Measurements from ENCODE around the gene MFSD2A.

The MFSD2A gene

DNA sequence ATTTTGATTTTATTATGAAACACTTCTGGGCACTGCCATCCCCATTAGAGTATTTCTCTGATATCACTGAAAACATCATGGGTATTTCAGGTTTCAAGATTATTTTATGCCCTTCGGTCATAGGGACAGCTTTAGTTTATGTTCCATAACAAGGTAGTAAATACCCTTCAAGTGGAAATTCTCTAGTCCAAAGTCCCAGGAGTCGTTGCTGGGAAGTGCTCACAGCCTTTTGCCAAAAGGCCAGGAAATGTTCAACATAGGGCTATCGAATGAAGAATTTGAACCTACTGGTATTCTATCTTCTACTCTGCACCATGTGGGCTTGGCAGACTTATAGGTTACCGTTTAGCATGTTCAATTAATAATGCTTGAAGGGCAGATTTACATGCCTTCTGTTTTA, 7.7 kb upstream of the MFSD2A start:
- POLR2A ChIA-PET (ENCODE audit: low non-redundant PET) = no interaction called here
- DNase-seq (ENCODE audit: low spot score) = no peak
- TF ChIP-seq, protein P1, sequence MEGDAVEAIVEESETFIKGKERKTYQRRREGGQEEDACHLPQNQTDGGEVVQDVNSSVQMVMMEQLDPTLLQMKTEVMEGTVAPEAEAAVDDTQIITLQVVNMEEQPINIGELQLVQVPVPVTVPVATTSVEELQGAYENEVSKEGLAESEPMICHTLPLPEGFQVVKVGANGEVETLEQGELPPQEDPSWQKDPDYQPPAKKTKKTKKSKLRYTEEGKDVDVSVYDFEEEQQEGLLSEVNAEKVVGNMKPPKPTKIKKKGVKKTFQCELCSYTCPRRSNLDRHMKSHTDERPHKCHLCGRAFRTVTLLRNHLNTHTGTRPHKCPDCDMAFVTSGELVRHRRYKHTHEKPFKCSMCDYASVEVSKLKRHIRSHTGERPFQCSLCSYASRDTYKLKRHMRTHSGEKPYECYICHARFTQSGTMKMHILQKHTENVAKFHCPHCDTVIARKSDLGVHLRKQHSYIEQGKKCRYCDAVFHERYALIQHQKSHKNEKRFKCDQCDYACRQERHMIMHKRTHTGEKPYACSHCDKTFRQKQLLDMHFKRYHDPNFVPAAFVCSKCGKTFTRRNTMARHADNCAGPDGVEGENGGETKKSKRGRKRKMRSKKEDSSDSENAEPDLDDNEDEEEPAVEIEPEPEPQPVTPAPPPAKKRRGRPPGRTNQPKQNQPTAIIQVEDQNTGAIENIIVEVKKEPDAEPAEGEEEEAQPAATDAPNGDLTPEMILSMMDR (conservative IDR thresholded peaks at IDR 0.05; ENCODE audit: low read depth) = no peak
- no peak overlapping the region for H3K27ac ChIP-seq
- CTCF ChIA-PET = no interaction called here

DNA sequence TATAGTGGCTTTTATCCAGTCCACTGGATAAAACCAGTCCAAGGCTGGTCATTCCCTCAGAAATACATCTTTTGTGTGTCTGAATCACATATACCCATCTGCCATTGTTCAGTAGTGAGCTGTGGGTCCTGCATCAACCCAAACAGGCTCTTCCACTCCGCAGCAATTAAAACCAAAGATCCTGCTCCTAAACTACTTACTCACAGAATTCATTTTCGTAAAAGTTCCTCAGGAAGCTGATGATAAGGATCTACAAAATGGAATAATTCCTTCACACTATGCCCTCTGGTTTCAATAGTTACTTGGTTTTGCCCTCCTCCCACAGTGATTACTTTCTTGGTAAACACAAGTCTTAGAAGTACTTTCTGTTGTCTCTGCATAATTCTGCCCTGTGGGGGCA, 5.1 kb upstream of the MFSD2A start:
- POLR2A ChIA-PET (ENCODE audit: low non-redundant PET) = no interaction called here
- H3K27ac ChIP-seq = no peak overlapping the region
- CTCF ChIA-PET = interaction anchor here (0.9 kb wide), 2 partner anchors 24 to 82 kb away, joined by 3 to 4 read pairs; no protein-coding TSS in a partner anchor
- TF ChIP-seq, protein P1 (conservative IDR thresholded peaks at IDR 0.05; ENCODE audit: low read depth) = no peak
- no peak for DNase-seq (ENCODE audit: low spot score)

DNA sequence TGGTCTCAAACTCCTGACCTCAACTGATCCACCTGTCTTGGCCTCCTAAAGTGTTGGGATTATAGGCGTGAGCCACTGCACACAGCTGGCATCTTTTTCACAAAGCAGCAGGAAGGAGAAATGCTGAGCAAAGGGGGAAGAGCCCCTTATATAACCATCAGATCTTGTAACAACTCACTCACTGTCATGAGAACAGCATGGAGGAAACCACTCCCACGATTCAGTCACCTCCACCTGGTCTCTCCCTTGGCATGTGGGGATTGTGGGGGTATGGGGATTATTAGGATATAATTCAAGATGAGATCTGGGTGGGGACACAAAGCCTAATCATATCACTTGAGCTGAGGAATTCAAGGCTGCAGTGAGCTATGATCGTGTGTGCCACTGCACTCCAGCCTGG, 3.0 kb upstream of the MFSD2A start:
- H3K27ac ChIP-seq = no peak overlapping the region
- POLR2A ChIA-PET (ENCODE audit: low non-redundant PET) = no interaction called here
- TF ChIP-seq, protein P1 (conservative IDR thresholded peaks at IDR 0.05; ENCODE audit: low read depth) = no peak
- DNase-seq (ENCODE audit: low spot score) = no peak
- CTCF ChIA-PET = interaction anchor here (1.2 kb wide), 1 partner anchor 80 kb away, joined by 3 read pairs; no protein-coding TSS in a partner anchor

DNA sequence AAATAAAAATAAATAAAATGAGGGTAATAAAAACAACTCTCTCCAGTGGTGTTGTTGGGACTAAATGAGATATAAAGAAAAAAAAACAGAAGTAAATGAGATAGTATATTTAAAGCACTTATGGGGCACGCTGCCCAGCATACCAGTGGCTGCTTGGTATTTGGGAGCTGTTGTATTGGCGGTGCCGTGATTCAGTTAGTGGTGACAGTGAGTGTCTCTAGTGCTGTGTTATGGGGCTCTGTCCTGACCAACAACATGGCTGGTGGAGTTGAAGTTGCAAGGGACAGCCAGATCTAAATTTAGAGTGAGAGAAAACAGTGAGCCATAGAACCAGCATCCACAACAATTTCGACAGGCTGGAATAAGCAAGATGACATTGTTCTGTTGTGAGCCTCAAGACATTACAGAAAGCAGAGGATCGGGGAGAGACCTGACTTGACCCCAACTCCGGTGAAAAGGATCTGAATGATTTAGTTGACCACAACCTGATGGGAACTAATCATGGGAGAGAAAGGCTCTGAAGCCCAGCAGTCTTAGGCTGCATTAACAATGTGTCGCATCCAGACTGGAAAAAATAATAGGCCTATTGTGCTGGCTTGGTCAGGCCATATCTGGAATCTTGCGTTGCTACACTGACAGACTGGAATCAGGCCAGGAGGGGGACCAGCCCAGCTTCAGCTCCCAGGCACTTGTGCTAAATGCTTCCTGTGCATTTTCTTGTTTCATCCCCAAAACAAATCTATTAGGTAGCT, 2.4 kb upstream of the MFSD2A start:
- DNase-seq (ENCODE audit: low spot score) = no peak
- POLR2A ChIA-PET (ENCODE audit: low non-redundant PET) = no interaction called here
- no peak overlapping the region for H3K27ac ChIP-seq
- TF ChIP-seq, protein P1 (conservative IDR thresholded peaks at IDR 0.05; ENCODE audit: low read depth) = no peak
- CTCF ChIA-PET = interaction anchor here (1.2 kb wide), 1 partner anchor 80 kb away, joined by 3 read pairs; no protein-coding TSS in a partner anchor

DNA sequence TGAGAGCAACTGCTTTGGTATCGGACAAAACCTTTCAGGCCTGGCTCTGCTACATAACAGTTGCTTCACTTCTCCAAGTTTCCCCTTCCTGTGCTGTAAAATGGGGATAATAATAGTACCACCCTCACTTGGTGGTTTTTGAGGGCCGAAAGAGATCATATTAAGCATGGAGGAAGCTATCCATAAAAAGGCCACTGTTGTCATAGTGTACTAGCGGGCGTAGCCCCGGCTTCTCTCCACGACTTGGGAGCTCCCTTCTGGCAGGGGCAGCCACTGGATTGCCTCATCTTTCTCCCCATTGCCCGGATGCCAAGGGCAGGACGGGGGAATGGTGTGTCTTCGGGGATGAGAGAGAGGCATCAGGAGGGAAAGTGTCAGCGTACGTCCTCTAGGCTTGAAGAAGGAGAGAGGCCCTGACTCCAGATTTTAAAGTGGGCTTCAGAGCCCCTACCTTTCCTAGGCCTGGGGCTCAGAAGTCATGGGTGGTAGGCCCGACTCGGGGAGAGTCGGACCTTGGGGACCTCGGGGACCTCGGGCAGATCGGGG, 548 bp upstream of the MFSD2A start:
- DNase-seq (ENCODE audit: low spot score) = no peak
- POLR2A ChIA-PET (ENCODE audit: low non-redundant PET) = interaction anchor here (1.1 kb wide), 1 partner anchor 27 kb away, joined by 3 read pairs; no protein-coding TSS in a partner anchor
- H3K27ac ChIP-seq = peak overlapping the region; percentile 93
- TF ChIP-seq, protein P1 (conservative IDR thresholded peaks at IDR 0.05; ENCODE audit: low read depth) = no peak
- CTCF ChIA-PET = no interaction called here

DNA sequence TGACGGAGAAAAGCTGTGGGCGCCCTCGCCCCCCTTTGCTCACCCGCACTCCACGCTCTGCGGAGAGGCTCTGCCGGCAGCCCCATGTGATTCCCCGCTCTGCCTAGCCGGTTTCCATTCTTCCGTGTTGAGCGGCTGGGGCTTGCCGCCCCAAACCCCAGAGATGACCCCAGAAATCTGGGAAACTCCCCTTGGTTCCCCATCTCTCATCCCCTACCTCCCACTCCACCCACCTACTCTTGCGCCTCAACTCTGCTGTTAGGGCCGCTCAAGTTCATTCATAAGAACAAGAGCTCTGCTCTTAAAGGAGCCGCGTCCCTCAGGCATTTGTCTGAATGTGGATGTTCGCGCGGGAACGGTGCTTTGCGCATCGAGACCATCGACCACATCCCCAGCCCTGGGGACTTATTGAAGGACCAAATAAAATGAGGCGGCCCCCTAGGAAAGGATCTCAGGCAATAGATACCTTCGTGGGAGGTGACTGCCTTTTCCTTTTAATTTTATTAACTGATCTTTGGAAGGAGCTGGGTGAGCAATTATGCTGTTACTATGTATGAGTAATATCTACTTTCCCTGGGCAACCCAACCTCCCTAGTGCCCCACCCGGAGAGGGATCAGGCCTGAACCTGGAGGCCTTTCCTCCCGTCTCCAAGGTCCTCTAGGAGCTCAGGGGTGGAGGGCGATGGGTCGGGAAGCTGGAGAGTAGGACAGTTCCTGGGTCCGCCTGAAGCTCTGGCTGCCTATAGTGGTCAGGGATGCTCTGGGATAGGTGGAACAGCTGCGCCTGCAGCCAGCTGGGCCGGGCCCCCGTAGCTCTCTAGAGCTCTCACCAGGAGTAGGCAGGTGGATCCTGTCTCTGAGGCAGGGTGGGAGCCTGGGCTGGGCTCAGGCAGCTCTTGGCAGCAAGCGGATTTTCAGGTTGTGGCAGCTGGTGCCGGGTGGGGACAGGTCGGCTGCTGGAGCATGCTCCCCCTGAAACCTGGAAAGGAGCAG, 898 bp downstream of the MFSD2A start:
- peak; percentile 75 for DNase-seq (ENCODE audit: low spot score)
- ChIA-PET CTCF (interaction anchor here (0.7 to 1.5 kb wide), 5 partner anchors 13 to 298 kb away, joined by 3 to 13 read pairs (median 3); no protein-coding TSS in a partner anchor), POLR2A (ENCODE audit: low non-redundant PET) (interaction anchor here (0.7 to 1.6 kb wide), 4 partner anchors 10 to 28 kb away, joined by 3 to 4 read pairs (median 4); no protein-coding TSS in a partner anchor)
- H3K27ac ChIP-seq = peak overlapping the region; percentile 93
- TF ChIP-seq, protein P1 (conservative IDR thresholded peaks at IDR 0.05; ENCODE audit: low read depth) = no peak

Measured in RWPE1 (cell line).